SU-DHL-6 (cell line): ENCODE results near the gene PPP6R2.

Experiments
- H2AFZ ChIP-seq: fragments of 200-600 bp; sonication (generic); 2 replicates; pipeline ENCODE4 v1.6.1; 2014; ENCODE audit warnings: low read depth, mild to moderate bottlenecking, moderate library complexity, mixed read lengths, antibody characterized with exemption, low read length; ENCODE audit not compliant: severe bottlenecking
- H3F3A ChIP-seq: fragments of 200-600 bp; shearing (Covaris generic); 2 replicates; pipeline ENCODE4 v1.6.0; 2016; ENCODE audit warnings: antibody characterized with exemption, mild to moderate bottlenecking; ENCODE audit not compliant: insufficient read depth
- H3K27ac ChIP-seq: fragments of 200-600 bp; sonication (generic); 2 replicates; pipeline ENCODE4 v1.5.1; 2016; ENCODE audit warnings: low read depth, mild to moderate bottlenecking, low read length, moderate library complexity, mixed read lengths
- H3K27me3 ChIP-seq: fragments of 200-600 bp; sonication (generic), shearing (Covaris generic); 2 replicates; pipeline ENCODE4 v1.6.0; 2014; ENCODE audit warnings: mild to moderate bottlenecking, low read length
- H3K36me3 ChIP-seq: fragments of 200-600 bp; sonication (generic); 2 replicates; pipeline ENCODE4 v1.6.1; 2014; ENCODE audit warnings: mild to moderate bottlenecking, low read length, mixed read lengths
- H3K4me2 ChIP-seq: fragments of 300-600, 200-600 bp; shearing (Covaris generic), sonication (generic); 2 replicates; pipeline ENCODE4 v1.6.0; 2014; ENCODE audit warnings: low read length, low read depth, mild to moderate bottlenecking; ENCODE audit not compliant: poor library complexity, severe bottlenecking
- H3K4me3 ChIP-seq: fragments of 200-600 bp; sonication (generic); 2 replicates; pipeline ENCODE4 v1.5.1; 2014; ENCODE audit warnings: antibody characterized with exemption, low read length, mild to moderate bottlenecking, mixed read lengths; ENCODE audit not compliant: insufficient read depth, poor library complexity, severe bottlenecking
- H3K79me2 ChIP-seq: fragments of 200-600 bp; sonication (generic); 2 replicates; pipeline ENCODE4 v1.6.1; 2014; ENCODE audit warnings: mild to moderate bottlenecking, low read length, moderate library complexity; ENCODE audit not compliant: insufficient read depth
- H3K9ac ChIP-seq: fragments of 200-600 bp; sonication (generic); 2 replicates; pipeline ENCODE4 v1.7.0; 2014; ENCODE audit warnings: mild to moderate bottlenecking, low read length
- H3K9me2 ChIP-seq: fragments of 200-600 bp; sonication (generic); replicated peaks from 2 replicates; pipeline ENCODE4 v1.6.1; 2014; ENCODE audit warnings: low read length; ENCODE audit not compliant: insufficient read depth
- H3K9me3 ChIP-seq: fragments of 200-600 bp; sonication (generic); 2 replicates; pipeline ENCODE4 v1.6.1; 2014; ENCODE audit warnings: low read length, mixed read lengths; ENCODE audit not compliant: insufficient read depth
- H4K20me1 ChIP-seq: fragments of 200-600 bp; sonication (generic); 2 replicates; pipeline ENCODE4 v1.6.1; 2014; ENCODE audit warnings: low read depth, mild to moderate bottlenecking, antibody characterized with exemption, low read length, moderate library complexity, mixed read lengths
- CTCF ChIP-seq: fragments of 200-600 bp; sonication (generic); IDR thresholded peaks from one replicate; pipeline ENCODE4 v1.5.1; 2017; ENCODE audit warnings: antibody characterized with exemption, mild to moderate bottlenecking, low read length, moderate library complexity; ENCODE audit not compliant: insufficient read depth, poor library complexity, severe bottlenecking
- EZH2phosphoT487 ChIP-seq: fragments of 200-600 bp; sonication (generic), shearing (Covaris generic); conservative IDR thresholded peaks from 2 replicates; pipeline ENCODE4 v1.6.1; 2018; ENCODE audit warnings: mild to moderate bottlenecking, antibody characterized with exemption, low read length, moderate library complexity, mixed read lengths

PPP6R2 gene

GRCh38 chr22:50456026-50456425, 112.9 kb downstream of the PPP6R2 start:
- peaks cover 11% of the 10 kb centered on the region; the same call in 1 of the 2 replicates for H3F3A ChIP-seq
- H3K9ac ChIP-seq = no peak overlapping the region
- no peak overlapping the region for H3K27ac ChIP-seq
- no peak overlapping the region for H3K4me3 ChIP-seq
- no peaks in the 10 kb centered on the region for H3K9me2 ChIP-seq
- H3K27me3 ChIP-seq = no peaks in the 10 kb centered on the region
- H2AFZ ChIP-seq = no peak overlapping the region
- H3K4me2 ChIP-seq = no peak overlapping the region
- H3K36me3 ChIP-seq = peaks cover 12% of the 10 kb centered on the region
- H3K79me2 ChIP-seq = no peaks in the 10 kb centered on the region
- TF ChIP-seq EZH2phosphoT487 = no peak
- no peak for TF ChIP-seq CTCF
- no peaks in the 10 kb centered on the region for H4K20me1 ChIP-seq
- H3K9me3 ChIP-seq = no peaks in the 10 kb centered on the region

- Histone ChIP-seq H3K4me3 (no peak overlapping the region), H4K20me1 (no peaks in the 10 kb centered on the region), H3K9me2 (no peaks in the 10 kb centered on the region), H3K9me3 (no peaks in the 10 kb centered on the region), H3F3A (peaks cover 5% of the 10 kb centered on the region; the same call in 1 of the 2 replicates), H3K79me2 (no peaks in the 10 kb centered on the region), H3K27ac (no peak overlapping the region), H3K36me3 (peaks cover 12% of the 10 kb centered on the region), H2AFZ (no peak overlapping the region), H3K27me3 (no peaks in the 10 kb centered on the region), H3K9ac (no peak overlapping the region), H3K4me2 (no peak overlapping the region)
- TF ChIP-seq EZH2phosphoT487 (no peak), CTCF (peak; percentile 9)
Observed at GRCh38 chr22:50456466-50457234, 113.5 kb downstream of the PPP6R2 start.

GRCh38 chr22:50459016-50459415, 115.9 kb downstream of the PPP6R2 start:
- H3K9ac ChIP-seq = no peak overlapping the region
- no peak overlapping the region for H3K27ac ChIP-seq
- H3K9me3 ChIP-seq = no peaks in the 10 kb centered on the region
- H3K4me3 ChIP-seq = no peak overlapping the region
- H4K20me1 ChIP-seq = no peaks in the 10 kb centered on the region
- H2AFZ ChIP-seq = no peak overlapping the region
- H3K4me2 ChIP-seq = no peak overlapping the region
- peaks cover 4% of the 10 kb centered on the region; the same call in 1 of the 2 replicates for H3K36me3 ChIP-seq
- H3K27me3 ChIP-seq = no peaks in the 10 kb centered on the region
- H3F3A ChIP-seq = no peaks in the 10 kb centered on the region
- TF ChIP-seq CTCF (no peak), EZH2phosphoT487 (no peak)
- no peaks in the 10 kb centered on the region for H3K79me2 ChIP-seq
- no peaks in the 10 kb centered on the region for H3K9me2 ChIP-seq
